Hepatocyte (in vitro differentiated cells): ENCODE results near the gene CABS1. TPM values are rescaled to one million over a fixed set of nuclear protein-coding genes. Genes with fewer than 3 reads are reported as not detected.

ENCODE experiments used
- DNase-seq: peaks from one replicate; pipeline ENCODE4 v3.0.0-alpha.2; 2016; ENCODE audit warnings: low spot score
- H2AFZ ChIP-seq: fragments of 200-600 bp; sonication (generic); 2 replicates; pipeline ENCODE4 v1.6.0; 2016; ENCODE audit warnings: antibody characterized with exemption, mild to moderate bottlenecking
- H3K27ac ChIP-seq: fragments of 200-600 bp; sonication (generic); 2 replicates; pipeline ENCODE4 v1.5.1; 2016; ENCODE audit warnings: mild to moderate bottlenecking
- H3K27me3 ChIP-seq: fragments of 200-600 bp; sonication (generic); 2 replicates; pipeline ENCODE4 v1.6.1; 2016
- H3K36me3 ChIP-seq: fragments of 200-600 bp; sonication (generic); replicated peaks from 2 replicates; pipeline ENCODE4 v1.5.1; 2016; ENCODE audit warnings: low read depth; ENCODE audit not compliant: insufficient read depth
- H3K4me1 ChIP-seq: fragments of 200-600 bp; sonication (generic); 2 replicates; pipeline ENCODE4 v1.5.1; 2016; ENCODE audit warnings: mild to moderate bottlenecking, moderate library complexity; ENCODE audit not compliant: insufficient read depth
- H3K4me2 ChIP-seq: fragments of 200-600 bp; sonication (generic); 2 replicates; pipeline ENCODE4 v1.6.0; 2016
- H3K4me3 ChIP-seq: fragments of 200-600 bp; sonication (generic); 2 replicates; pipeline ENCODE4 v1.5.1; 2016; ENCODE audit warnings: mild to moderate bottlenecking
- H3K79me2 ChIP-seq: fragments of 200-600 bp; sonication (generic); 2 replicates; pipeline ENCODE4 v1.6.0; 2017; ENCODE audit warnings: mild to moderate bottlenecking
- H3K9me2 ChIP-seq: fragments of 200-600 bp; sonication (generic); replicated peaks from 2 replicates; pipeline ENCODE4 v1.6.0; 2017; ENCODE audit warnings: mild to moderate bottlenecking; ENCODE audit not compliant: insufficient read depth
- H3K9me3 ChIP-seq: fragments of 200-600 bp; sonication (generic); 2 replicates; pipeline ENCODE4 v1.5.1; 2016; ENCODE audit warnings: low read depth, mild to moderate bottlenecking
- H4K20me1 ChIP-seq: fragments of 200-600 bp; sonication (generic); 2 replicates; pipeline ENCODE4 v1.6.0; 2016; ENCODE audit warnings: mild to moderate bottlenecking; ENCODE audit not compliant: insufficient read depth, poor library complexity, severe bottlenecking
- EZH2 ChIP-seq: fragments of 200-600 bp; sonication (generic); IDR thresholded peaks from 2 replicates; pipeline ENCODE4 v1.6.1; 2016; ENCODE audit warnings: antibody characterized with exemption, mild to moderate bottlenecking, borderline replicate concordance
- EZH2phosphoT487 ChIP-seq: fragments of 200-600 bp; sonication (generic); IDR thresholded peaks from one replicate; pipeline ENCODE4 v1.6.1; 2018; ENCODE audit warnings: antibody characterized with exemption, mild to moderate bottlenecking, low read depth, moderate library complexity; ENCODE audit not compliant: unreplicated experiment, severe bottlenecking
- WGBS: methylation state at CpG from one replicate; pipeline ENCODE4 v1.1.6; 2016; ENCODE audit warnings: low lambda C conversion rate; ENCODE audit errors: missing lambda C conversion rate; 5-methylcytosine and 5-hydroxymethylcytosine counted together
- polyA plus RNA-seq: library from polyadenylated mRNA; unstranded; fragments of >200 nt; fragmentation: Nextera tagmentation; extraction: Ambion mirVana; gene quantifications from 2 replicates; pipeline ENCODE4 v1.2.1, GENCODE V29; 2016
- total RNA-seq: library from RNA; depleted of rRNA; stranded (reverse); fragments of >200 nt; gene quantifications from 2 replicates; pipeline ENCODE4 v1.2.3, GENCODE V29; 2014
- TF ChIP-seq, protein P1 (sequence below): fragments of 200-600 bp; sonication (generic); IDR thresholded peaks from 2 replicates; pipeline ENCODE4 v1.5.1; 2016; ENCODE audit warnings: antibody characterized with exemption, mild to moderate bottlenecking; ENCODE audit not compliant: poor library complexity

CABS1 gene
- total and polyA plus RNA-seq, 2 experiments from 2014 or later, result not detected

- Histone ChIP-seq H3K4me2 (no peak overlapping the region), H3K4me3 (no peak overlapping the region), H3K36me3 (no peaks in the 10 kb centered on the region), H3K27me3 (no peaks in the 10 kb centered on the region), H3K79me2 (no peaks in the 10 kb centered on the region), H3K4me1 (no peaks in the 10 kb centered on the region), H3K9me2 (no peaks in the 10 kb centered on the region), H3K27ac (no peak overlapping the region), H2AFZ (no peak overlapping the region), H3K9me3 (no peaks in the 10 kb centered on the region), H4K20me1 (no peaks in the 10 kb centered on the region)
- DNase-seq, result no peak
- 89% methylated on average over 3 of the region's 3 CpGs for WGBS
- no peak for TF ChIP-seq EZH2phosphoT487
- TF ChIP-seq, protein P1, sequence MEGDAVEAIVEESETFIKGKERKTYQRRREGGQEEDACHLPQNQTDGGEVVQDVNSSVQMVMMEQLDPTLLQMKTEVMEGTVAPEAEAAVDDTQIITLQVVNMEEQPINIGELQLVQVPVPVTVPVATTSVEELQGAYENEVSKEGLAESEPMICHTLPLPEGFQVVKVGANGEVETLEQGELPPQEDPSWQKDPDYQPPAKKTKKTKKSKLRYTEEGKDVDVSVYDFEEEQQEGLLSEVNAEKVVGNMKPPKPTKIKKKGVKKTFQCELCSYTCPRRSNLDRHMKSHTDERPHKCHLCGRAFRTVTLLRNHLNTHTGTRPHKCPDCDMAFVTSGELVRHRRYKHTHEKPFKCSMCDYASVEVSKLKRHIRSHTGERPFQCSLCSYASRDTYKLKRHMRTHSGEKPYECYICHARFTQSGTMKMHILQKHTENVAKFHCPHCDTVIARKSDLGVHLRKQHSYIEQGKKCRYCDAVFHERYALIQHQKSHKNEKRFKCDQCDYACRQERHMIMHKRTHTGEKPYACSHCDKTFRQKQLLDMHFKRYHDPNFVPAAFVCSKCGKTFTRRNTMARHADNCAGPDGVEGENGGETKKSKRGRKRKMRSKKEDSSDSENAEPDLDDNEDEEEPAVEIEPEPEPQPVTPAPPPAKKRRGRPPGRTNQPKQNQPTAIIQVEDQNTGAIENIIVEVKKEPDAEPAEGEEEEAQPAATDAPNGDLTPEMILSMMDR, result no peak
Observed at GRCh38 chr4:70380578-70380977, 45.8 kb downstream of the CABS1 start.

GRCh38 chr4:70382691-70383181, 48.0 kb downstream of the CABS1 start, which contains the start of gene SMR3B:
SMR3B (plus strand) TSS chr4:70383131; CDS start chr4:70384511, 1,380 bp downstream.
- no peak within 1 kb of the TSS for H2AFZ ChIP-seq
- H3K27ac ChIP-seq, result no peak within 1 kb of the TSS
- H3K4me3 ChIP-seq, result no peak within 1 kb of the TSS
- WGBS, result 87% methylated on average over 5 of the region's 5 CpGs
- H3K9me2 ChIP-seq, result no peaks in the 10 kb centered on the region
- no peaks in the 10 kb centered on the region for H3K9me3 ChIP-seq
- H3K4me1 ChIP-seq, result no peaks in the 10 kb centered on the region
- no peaks in the 10 kb centered on the region for H3K27me3 ChIP-seq
- no peaks in the 10 kb centered on the region for H3K79me2 ChIP-seq
- H3K4me2 ChIP-seq, result no peak within 1 kb of the TSS
- TF ChIP-seq EZH2 (no peak), EZH2phosphoT487 (no peak)
- TF ChIP-seq, protein P1, result no peak
- no peak for DNase-seq
- H4K20me1 ChIP-seq, result no peaks in the 10 kb centered on the region
- no peaks in the 10 kb centered on the region for H3K36me3 ChIP-seq

Other genes starting within 250 kb of the CABS1 start
- not detected in 2 replicates for gene PRR27, start 180.7 kb upstream of the CABS1 start, total RNA-seq
- gene PRR27, start 180.7 kb upstream of the CABS1 start, polyA plus RNA-seq, result 0.48 TPM in 1 of 2 replicates, not detected in the other
- gene ODAM, start 139.3 kb upstream of the CABS1 start, total RNA-seq, result 1.2 and 5.3 TPM in 2 replicates
- gene ODAM, start 139.3 kb upstream of the CABS1 start, polyA plus RNA-seq, result 3.8 and 5.3 TPM in 2 replicates
- not detected in 2 replicates for gene FDCSP, start 108.9 kb upstream of the CABS1 start, total RNA-seq
- gene FDCSP, start 108.9 kb upstream of the CABS1 start, polyA plus RNA-seq, result not detected in 2 replicates
- not detected in 2 replicates for gene CSN3, start 92.4 kb upstream of the CABS1 start, total RNA-seq
- 1.3 TPM in 1 of 2 replicates, not detected in the other for gene CSN3, start 92.4 kb upstream of the CABS1 start, polyA plus RNA-seq
- gene SMR3A, start 25.8 kb downstream of the CABS1 start, total RNA-seq, result not detected in 2 replicates
- not detected in 2 replicates for gene SMR3A, start 25.8 kb downstream of the CABS1 start, polyA plus RNA-seq
- not detected in 2 replicates for gene SMR3B, start 48.1 kb downstream of the CABS1 start, total RNA-seq
- gene SMR3B, start 48.1 kb downstream of the CABS1 start, polyA plus RNA-seq, result not detected in 2 replicates
- not detected in 2 replicates for gene OPRPN, start 63.0 kb downstream of the CABS1 start, total RNA-seq
- not detected in 2 replicates for gene OPRPN, start 63.0 kb downstream of the CABS1 start, polyA plus RNA-seq
- not detected in 2 replicates for gene MUC7, start 137.2 kb downstream of the CABS1 start, total RNA-seq
- gene MUC7, start 137.2 kb downstream of the CABS1 start, polyA plus RNA-seq, result not detected in 2 replicates
- not detected in 2 replicates for gene AMTN, start 183.6 kb downstream of the CABS1 start, total RNA-seq
- not detected in 2 replicates for gene AMTN, start 183.6 kb downstream of the CABS1 start, polyA plus RNA-seq